ENCODE measurements around the gene CATSPERE. TPM values are rescaled to one million over a fixed set of nuclear protein-coding genes. Genes with fewer than 3 reads are reported as not detected.
"Not testable (repeated sequence)": the region's sequence is repeated elsewhere in the genome, so short reads cannot be mapped to it uniquely, and the experiment has no call there.

CATSPERE gene
- total and polyA plus RNA-seq, 7 experiments from 2014 or later: 0.24 to 2.2 (median 1.0) TPM

DNA sequence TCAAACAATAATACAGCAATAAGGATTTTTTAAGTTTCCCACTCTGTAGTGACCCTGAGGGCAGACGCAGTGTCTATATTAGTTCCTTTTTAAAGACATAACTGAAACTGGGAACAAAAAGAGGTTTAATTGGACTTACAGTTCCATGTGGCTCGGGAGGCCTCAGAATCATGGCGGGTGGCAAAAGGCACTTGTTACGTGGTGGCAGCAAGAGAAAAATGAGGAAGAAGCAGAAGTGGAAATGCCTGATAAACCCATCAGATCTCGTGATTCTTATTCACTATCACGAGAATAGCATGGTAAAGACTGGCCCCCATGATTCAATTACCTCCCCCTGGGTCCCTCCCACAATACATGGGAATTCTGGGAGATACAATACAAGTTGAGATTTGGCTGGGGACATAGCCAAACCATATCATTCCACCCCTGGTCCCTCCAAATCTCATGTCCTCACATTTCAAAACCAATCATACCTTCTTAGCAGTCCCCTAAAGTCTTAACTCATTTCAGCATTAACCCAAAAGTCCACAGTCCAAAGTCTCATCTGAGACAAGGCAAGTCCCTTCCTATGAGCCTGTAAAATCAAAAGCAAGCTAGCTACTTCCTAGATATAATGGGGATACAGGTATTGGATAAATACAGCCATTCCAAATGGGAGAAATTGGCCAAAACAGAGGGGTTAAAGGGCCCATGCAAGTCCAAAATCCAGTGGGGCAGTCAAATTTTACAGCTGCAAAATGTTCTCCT is 205.8 kb downstream of the CATSPERE start:
- H3K36me3 ChIP-seq (ENCODE audit: control insufficient read depth in 2 of 3, insufficient read depth in 3 of 3, low read length in 3 of 3); intact Hi-C loops (cut with micrococcal nuclease); H3K4me3 Mint-ChIP-seq; H3K27ac Mint-ChIP-seq; DNase-seq; H3K27me3 ChIP-seq (ENCODE audit: control insufficient read depth in 2 of 2, insufficient read depth in 2 of 2, low read length in 2 of 2); ATAC-seq; H3K27me3 Mint-ChIP-seq; POLR2A ChIA-PET; H3K9me3 Mint-ChIP-seq; CTCF ChIA-PET; H3K4me3 ChIP-seq (ENCODE audit: low read length); H3K27ac ChIP-seq (ENCODE audit: low read depth, low read length); H3K9me3 ChIP-seq (ENCODE audit: control insufficient read depth in 2 of 3, low read length in 3 of 3): not testable (repeated sequence)
- H3K36me3 Mint-ChIP-seq: peaks cover 7 to 22% (median 11%) of the 10 kb centered on the region in 5 donors
- peaks cover 0 to 12% of the 10 kb centered on the region in 2 donors for H3K4me1 ChIP-seq (ENCODE audit: control insufficient read depth in 2 of 2, insufficient read depth in 2 of 2, low read length in 2 of 2)
- H3K4me1 Mint-ChIP-seq: peaks cover 2 to 33% (median 16%) of the 10 kb centered on the region in 7 donors

DNA sequence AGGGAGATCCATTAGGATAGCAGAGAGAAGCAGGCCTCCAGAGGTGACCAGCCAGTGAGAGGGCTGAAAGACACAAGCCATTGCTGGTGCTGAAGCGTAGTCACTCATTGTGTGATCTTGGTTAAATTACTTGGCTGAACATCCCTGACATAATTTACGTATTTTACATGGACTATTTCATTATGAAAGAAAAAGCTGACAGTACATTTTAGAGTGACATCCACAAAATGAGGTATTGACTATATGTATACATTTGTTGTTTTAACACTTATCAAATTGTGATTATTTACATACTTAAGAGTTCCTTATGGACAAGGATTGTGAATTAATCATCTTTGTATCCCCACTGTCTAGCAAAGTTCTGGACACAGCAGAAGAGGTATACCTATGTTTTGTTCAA is 206.7 kb downstream of the CATSPERE start:
- H3K4me1 ChIP-seq (ENCODE audit: control insufficient read depth in 2 of 2, insufficient read depth in 2 of 2, low read length in 2 of 2): peaks cover 0 to 12% of the 10 kb centered on the region in 2 donors
- Mint-ChIP-seq H3K36me3 (peaks cover 7 to 24% (median 11%) of the 10 kb centered on the region in 5 donors), H3K27ac (peak overlapping the region in 2 of 9 donors; percentile 11 to 14), H3K9me3 (peaks cover 0 to 4% (median 0%) of the 10 kb centered on the region in 11 donors), H3K4me3 (no peak overlapping the region), H3K27me3 (no peaks in the 10 kb centered on the region), H3K4me1 (peaks cover 1 to 28% (median 9%) of the 10 kb centered on the region in 7 donors)
- H3K27me3 ChIP-seq (ENCODE audit: control insufficient read depth in 2 of 2, insufficient read depth in 2 of 2, low read length in 2 of 2): no peaks in the 10 kb centered on the region
- no peaks in the 10 kb centered on the region for H3K9me3 ChIP-seq (ENCODE audit: control insufficient read depth in 2 of 3, low read length in 3 of 3)
- CTCF ChIA-PET: no interaction called here
- no peak overlapping the region for H3K4me3 ChIP-seq (ENCODE audit: low read length)
- peaks cover 0 to 6% (median 0%) of the 10 kb centered on the region in 3 experiments for H3K36me3 ChIP-seq (ENCODE audit: control insufficient read depth in 2 of 3, insufficient read depth in 3 of 3, low read length in 3 of 3)
- H3K27ac ChIP-seq (ENCODE audit: low read depth, low read length): no peak overlapping the region
- ATAC-seq (no peak), DNase-seq (no peak)
- POLR2A ChIA-PET: no interaction called here
- intact Hi-C loops (cut with micrococcal nuclease): no loop called here

DNA sequence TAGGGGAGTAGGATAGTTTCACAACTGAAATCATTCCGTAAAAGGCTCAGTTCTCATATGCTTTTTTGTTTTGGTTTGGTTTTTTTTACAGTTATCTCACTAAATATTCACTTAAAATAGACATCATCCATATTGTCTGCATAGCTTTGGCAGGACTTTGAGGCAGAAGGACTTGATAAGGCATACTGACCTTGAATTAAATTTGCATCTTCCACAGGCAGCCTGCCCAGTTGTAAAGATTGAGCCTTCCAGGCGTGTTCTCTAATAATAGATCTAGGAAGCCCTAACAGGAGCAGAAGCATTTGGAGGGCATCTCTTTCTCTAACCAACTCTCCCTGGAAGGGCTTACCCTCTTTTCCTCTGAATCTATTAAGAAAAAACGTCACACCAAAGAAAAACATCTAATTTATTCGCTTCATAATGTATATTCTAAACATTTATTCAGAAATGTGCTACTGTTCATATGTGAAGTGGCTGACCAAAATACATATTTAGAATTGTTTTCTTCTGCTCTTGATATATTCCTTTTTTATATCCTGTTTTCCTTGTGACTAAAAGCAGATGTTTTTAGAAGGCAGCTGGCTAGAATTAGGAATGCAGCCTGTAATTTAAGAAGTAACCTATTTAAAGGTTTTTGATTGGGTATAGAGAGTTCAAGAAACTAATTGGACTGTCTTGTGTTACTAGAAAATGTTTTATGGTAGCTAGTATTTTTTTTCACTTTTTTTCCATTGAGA is 212.0 kb downstream of the CATSPERE start:
- H3K4me1 Mint-ChIP-seq: peaks cover 6 to 44% (median 34%) of the 10 kb centered on the region in 7 donors
- H3K4me3 Mint-ChIP-seq: no peak overlapping the region
- ATAC-seq (no peak), DNase-seq (no peak)
- H3K27ac Mint-ChIP-seq: no peak overlapping the region
- Histone ChIP-seq H3K4me1 (ENCODE audit: control insufficient read depth in 2 of 2, insufficient read depth in 2 of 2, low read length in 2 of 2) (no peaks in the 10 kb centered on the region), H3K27ac (ENCODE audit: low read depth, low read length) (no peak overlapping the region), H3K36me3 (ENCODE audit: control insufficient read depth in 2 of 3, insufficient read depth in 3 of 3, low read length in 3 of 3) (peaks cover 0 to 6% (median 4%) of the 10 kb centered on the region in 3 experiments), H3K9me3 (ENCODE audit: control insufficient read depth in 2 of 3, low read length in 3 of 3) (no peaks in the 10 kb centered on the region), H3K27me3 (ENCODE audit: control insufficient read depth in 2 of 2, insufficient read depth in 2 of 2, low read length in 2 of 2) (no peaks in the 10 kb centered on the region), H3K4me3 (ENCODE audit: low read length) (no peak overlapping the region)
- intact Hi-C loops (cut with micrococcal nuclease): no loop called here
- CTCF ChIA-PET: no interaction called here
- POLR2A ChIA-PET: no interaction called here
- no peaks in the 10 kb centered on the region for H3K27me3 Mint-ChIP-seq
- peaks cover 0 to 4% (median 0%) of the 10 kb centered on the region in 11 donors for H3K9me3 Mint-ChIP-seq
- peaks cover 7 to 52% (median 26%) of the 10 kb centered on the region in 5 donors for H3K36me3 Mint-ChIP-seq

- no peak overlapping the region for H3K27ac Mint-ChIP-seq
- peaks cover 0 to 6% (median 4%) of the 10 kb centered on the region in 3 experiments for H3K36me3 ChIP-seq (ENCODE audit: control insufficient read depth in 2 of 3, insufficient read depth in 3 of 3, low read length in 3 of 3)
- H3K4me3 Mint-ChIP-seq: no peak overlapping the region
- no peak overlapping the region for H3K27ac ChIP-seq (ENCODE audit: low read depth, low read length)
- no peaks in the 10 kb centered on the region for H3K27me3 ChIP-seq (ENCODE audit: control insufficient read depth in 2 of 2, insufficient read depth in 2 of 2, low read length in 2 of 2)
- ATAC-seq: no peak
- no peaks in the 10 kb centered on the region for H3K4me1 ChIP-seq (ENCODE audit: control insufficient read depth in 2 of 2, insufficient read depth in 2 of 2, low read length in 2 of 2)
- CTCF ChIA-PET: interaction anchor here (0.7 kb wide), 1 partner anchor 52 kb away, joined by 6 read pairs; no protein-coding TSS in a partner anchor
- POLR2A ChIA-PET: no interaction called here
- no peaks in the 10 kb centered on the region for H3K27me3 Mint-ChIP-seq
- no peaks in the 10 kb centered on the region for H3K9me3 ChIP-seq (ENCODE audit: control insufficient read depth in 2 of 3, low read length in 3 of 3)
- no peak overlapping the region for H3K4me3 ChIP-seq (ENCODE audit: low read length)
- H3K36me3 Mint-ChIP-seq: peaks cover 7 to 58% (median 28%) of the 10 kb centered on the region in 5 donors
- no peak for DNase-seq
- peaks cover 0 to 4% (median 0%) of the 10 kb centered on the region in 11 donors for H3K9me3 Mint-ChIP-seq
- peaks cover 6 to 49% (median 36%) of the 10 kb centered on the region in 7 donors for H3K4me1 Mint-ChIP-seq
- intact Hi-C loops (cut with micrococcal nuclease): no loop called here
These were observed 213.4 kb downstream of the CATSPERE start for GRCh38 chr1:244674446-244674845.

GRCh38 chr1:244675167-244675566 is 214.1 kb downstream of the CATSPERE start:
- DNase-seq: no peak
- Mint-ChIP-seq H3K4me1 (peaks cover 8 to 53% (median 36%) of the 10 kb centered on the region in 7 donors), H3K36me3 (peaks cover 7 to 64% (median 31%) of the 10 kb centered on the region in 5 donors), H3K27ac (peak overlapping the region in 2 of 9 donors; percentile 10 to 22), H3K9me3 (peaks cover 0 to 4% (median 0%) of the 10 kb centered on the region in 11 donors), H3K4me3 (peak overlapping the region in 2 of 10 donors; percentile 6 to 18), H3K27me3 (no peaks in the 10 kb centered on the region)
- ChIA-PET CTCF (no interaction called here), POLR2A (interaction anchor here (0.7 kb wide), 1 partner anchor 1285 kb away, joined by 3 read pairs; no protein-coding TSS in a partner anchor)
- Histone ChIP-seq H3K27me3 (ENCODE audit: control insufficient read depth in 2 of 2, insufficient read depth in 2 of 2, low read length in 2 of 2) (no peaks in the 10 kb centered on the region), H3K36me3 (ENCODE audit: control insufficient read depth in 2 of 3, insufficient read depth in 3 of 3, low read length in 3 of 3) (peaks cover 0 to 6% (median 4%) of the 10 kb centered on the region in 3 experiments), H3K9me3 (ENCODE audit: control insufficient read depth in 2 of 3, low read length in 3 of 3) (no peaks in the 10 kb centered on the region), H3K4me3 (ENCODE audit: low read length) (no peak overlapping the region), H3K27ac (ENCODE audit: low read depth, low read length) (no peak overlapping the region), H3K4me1 (ENCODE audit: control insufficient read depth in 2 of 2, insufficient read depth in 2 of 2, low read length in 2 of 2) (no peaks in the 10 kb centered on the region)
- no peak for ATAC-seq
- intact Hi-C loops (cut with micrococcal nuclease): no loop called here

DNA sequence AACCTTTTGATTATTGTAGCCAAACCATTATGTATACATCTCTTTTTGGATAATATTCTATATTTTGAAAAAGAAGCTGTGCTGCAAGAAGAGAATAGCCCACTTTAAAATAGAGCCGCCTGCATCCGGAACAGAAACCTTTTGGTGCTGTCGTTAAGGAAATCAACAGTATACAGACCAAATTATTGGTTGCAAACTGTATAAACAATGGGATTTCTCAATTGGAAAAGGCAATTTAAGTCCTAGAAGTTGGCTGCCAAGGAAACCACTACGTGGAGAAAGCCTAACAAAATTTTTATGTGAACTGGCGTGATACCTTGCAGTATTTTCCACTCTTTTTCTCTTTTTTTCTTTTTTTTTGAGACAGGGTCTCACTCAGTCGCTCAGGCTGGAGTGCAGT is 217.6 kb downstream of the CATSPERE start:
- ChIA-PET POLR2A (no interaction called here), CTCF (no interaction called here)
- Mint-ChIP-seq H3K36me3 (peaks cover 5 to 63% (median 31%) of the 10 kb centered on the region in 5 donors), H3K9me3 (peaks cover 0 to 4% (median 0%) of the 10 kb centered on the region in 11 donors), H3K4me1 (peaks cover 8 to 60% (median 43%) of the 10 kb centered on the region in 7 donors), H3K4me3 (no peak overlapping the region), H3K27me3 (no peaks in the 10 kb centered on the region), H3K27ac (no peak overlapping the region)
- Histone ChIP-seq H3K36me3 (ENCODE audit: control insufficient read depth in 2 of 3, insufficient read depth in 3 of 3, low read length in 3 of 3) (peaks cover 0 to 4% (median 0%) of the 10 kb centered on the region in 3 experiments), H3K4me3 (ENCODE audit: low read length) (no peak overlapping the region), H3K27ac (ENCODE audit: low read depth, low read length) (no peak overlapping the region), H3K4me1 (ENCODE audit: control insufficient read depth in 2 of 2, insufficient read depth in 2 of 2, low read length in 2 of 2) (no peaks in the 10 kb centered on the region), H3K27me3 (ENCODE audit: control insufficient read depth in 2 of 2, insufficient read depth in 2 of 2, low read length in 2 of 2) (no peaks in the 10 kb centered on the region), H3K9me3 (ENCODE audit: control insufficient read depth in 2 of 3, low read length in 3 of 3) (no peaks in the 10 kb centered on the region)
- DNase-seq: no peak
- intact Hi-C loops (cut with micrococcal nuclease): no loop called here
- ATAC-seq: no peak
